NCI-H1694 (cell line): Measurements from ENCODE around the gene GTSF1L.

Experiments used
- DNase-seq: peaks from one replicate; lab custom pipeline; 2025; lab: John Stamatoyannopoulos, UW

Gene GTSF1L

DNA sequence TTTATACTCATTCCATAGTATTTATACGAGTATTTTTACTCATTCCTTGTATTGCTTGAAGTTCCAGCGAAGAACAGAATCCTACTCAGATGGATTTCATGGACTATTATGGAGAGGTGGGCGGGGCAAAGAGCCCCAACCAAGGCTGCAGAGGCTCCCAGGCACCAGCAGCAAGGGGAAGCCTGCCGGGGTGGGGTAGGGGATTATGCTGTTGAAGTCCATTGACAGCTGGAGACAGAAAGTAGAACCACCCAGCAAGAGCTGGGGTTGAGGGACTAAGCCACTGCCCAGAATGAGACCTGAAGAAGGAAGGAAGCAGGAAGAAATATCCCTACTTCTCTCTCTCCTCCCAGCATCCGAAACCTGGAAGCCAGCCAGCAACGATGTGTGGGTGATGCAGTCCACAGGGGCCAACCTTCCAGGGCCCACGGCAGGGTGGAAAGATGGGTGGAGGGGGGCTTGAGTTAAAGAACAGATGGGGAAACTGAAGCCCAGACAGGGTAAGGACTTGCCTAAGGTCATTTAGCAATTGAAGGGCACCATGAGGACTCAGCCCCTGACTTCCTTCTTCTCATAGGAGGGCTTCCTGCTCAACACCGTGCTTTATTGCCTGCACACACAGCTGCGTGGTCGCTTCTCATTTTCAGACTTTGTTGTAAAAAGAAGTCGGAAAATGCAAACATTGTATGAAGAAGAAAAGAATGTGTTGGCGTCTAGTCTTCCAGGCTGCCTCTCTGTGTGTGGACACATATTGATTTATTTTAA, 18.3 kb upstream of the GTSF1L start:
- DNase-seq = no peak

DNA sequence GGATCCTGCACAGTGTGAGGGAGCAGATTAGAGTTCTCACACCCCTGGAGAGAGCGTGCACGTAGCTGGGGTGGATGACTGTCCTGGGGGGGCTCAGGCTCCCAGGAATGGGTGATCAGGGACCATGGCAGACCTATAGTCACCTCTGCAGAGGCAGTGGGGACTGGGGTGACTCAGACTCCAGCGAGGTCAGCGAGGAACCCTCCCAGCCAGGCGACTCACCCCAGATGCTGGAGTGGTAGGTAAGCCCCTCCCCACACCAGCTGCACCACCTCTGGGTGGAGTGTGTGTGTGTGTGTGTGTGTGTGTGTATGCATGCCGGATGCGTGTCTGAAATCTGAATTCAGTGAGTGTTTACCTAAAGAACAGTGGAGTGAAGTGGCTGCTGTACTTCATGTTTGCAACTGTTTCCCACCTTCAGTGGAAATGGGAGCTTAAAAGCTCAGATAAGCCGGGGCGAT, 17.4 kb upstream of the GTSF1L start:
- DNase-seq = no peak

DNA sequence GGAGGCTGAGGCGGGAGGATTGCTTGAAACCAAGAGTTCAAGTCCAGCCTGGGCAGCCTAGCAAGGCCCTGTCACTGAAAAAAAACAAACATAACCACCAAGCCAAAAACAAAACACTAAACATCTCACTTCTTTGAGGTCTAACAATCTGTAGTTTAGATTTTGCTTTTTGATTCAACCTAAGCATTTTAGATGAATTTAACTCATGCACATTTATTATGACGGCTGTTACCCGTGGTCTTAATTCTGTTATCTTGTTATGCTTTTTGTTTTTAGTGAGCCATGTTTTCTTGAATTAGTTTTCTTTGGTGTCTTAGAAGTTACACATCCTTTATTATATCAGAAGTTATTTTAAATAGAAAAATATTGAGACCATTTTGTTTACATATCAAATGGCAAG, 13.8 kb upstream of the GTSF1L start:
- no peak for DNase-seq

DNA sequence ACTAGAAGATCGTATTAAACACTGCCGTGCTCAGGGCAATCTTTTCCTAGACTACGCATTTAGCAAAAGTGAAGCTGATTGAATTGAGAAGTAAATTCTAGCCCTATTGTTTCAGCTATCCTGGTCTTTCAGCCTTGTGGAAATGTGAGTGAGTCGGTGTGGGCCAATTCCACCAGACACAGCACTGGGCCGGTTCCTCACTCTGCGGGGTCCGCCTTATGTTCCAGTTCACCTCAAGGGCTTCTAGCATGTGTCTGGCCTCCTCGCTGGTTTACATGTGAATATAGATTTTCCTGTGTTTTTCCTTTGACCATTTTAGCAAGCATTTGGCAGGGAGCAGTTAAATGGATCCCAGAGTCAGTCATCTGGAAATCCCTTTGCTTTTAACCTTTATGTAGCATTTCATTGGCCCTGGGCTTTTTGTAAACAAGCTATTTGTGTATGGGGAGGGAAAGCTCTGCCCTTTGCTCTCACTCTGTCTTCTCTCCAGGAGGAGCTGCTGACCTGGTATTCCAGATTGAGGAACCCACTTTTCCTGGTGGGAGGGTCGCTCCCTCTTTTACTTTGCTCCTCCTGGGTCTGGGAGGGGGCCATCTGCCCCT, 12.4 kb upstream of the GTSF1L start:
- no peak for DNase-seq

DNA sequence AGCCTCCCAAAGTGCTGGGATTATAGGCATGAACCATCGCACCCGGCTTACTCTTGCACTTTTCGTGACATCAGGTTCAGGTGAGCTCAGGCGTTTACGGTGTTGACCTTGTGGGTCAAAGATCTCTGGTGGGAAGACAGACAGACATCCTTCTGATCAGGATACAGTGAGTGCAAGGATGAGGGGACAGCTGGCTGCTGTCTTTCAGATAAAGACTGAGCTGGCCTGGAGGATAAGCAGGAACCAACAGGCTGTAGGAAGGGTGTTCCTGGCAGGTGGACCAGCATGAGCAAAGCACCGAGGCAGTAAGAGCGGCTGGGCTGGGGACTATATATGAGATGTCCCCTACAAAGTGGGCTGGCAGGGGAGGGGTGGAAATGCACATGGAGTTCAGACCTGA, 11.1 kb upstream of the GTSF1L start:
- DNase-seq = no peak

DNA sequence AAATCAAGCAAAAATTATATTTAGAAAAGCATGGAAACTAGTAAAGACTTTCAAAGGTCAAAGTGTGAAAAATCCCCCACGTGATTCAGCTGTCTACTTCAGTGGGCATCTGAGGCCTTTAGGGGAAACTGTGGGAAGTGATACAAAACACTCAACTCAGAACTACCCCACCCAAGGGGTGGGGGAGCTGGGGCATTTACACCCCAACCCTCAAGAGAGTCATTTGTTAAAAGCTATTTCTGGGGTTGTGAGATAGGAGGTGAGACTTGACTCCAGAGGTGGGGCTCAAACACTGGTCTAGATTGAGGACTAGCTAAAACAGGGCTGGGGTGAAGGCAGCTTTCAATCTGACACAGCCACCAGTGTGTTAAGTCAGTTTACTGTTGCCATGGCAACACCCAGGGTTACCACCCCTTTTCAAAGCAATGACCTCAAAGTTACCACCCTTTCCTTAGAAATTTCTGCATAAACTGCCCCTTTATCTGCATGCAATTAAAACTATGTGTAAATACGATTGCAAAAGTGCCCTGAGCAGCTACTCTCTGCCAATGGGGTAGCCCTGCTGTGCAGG, 9.9 kb upstream of the GTSF1L start:
- no peak for DNase-seq

DNA sequence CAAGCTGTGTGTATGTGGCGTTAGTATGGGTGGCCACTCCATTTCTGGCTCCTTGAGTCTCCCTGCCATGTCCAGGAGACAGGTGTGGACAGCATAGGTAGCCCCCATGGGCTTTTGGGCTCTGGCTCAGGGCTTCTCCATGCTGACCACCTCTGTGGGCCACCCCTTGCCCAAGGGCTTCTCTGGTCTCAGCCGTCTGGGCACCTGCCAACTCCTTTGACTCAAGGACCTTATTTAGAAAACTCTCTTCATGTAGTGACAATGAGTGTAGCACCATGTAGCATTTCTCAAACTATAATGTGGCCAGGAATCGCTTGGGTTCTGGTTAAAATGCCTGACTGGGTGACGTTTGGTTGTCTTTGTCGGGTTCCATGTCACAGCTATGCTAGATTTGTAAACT, 5.1 kb upstream of the GTSF1L start:
- DNase-seq = no peak

DNA sequence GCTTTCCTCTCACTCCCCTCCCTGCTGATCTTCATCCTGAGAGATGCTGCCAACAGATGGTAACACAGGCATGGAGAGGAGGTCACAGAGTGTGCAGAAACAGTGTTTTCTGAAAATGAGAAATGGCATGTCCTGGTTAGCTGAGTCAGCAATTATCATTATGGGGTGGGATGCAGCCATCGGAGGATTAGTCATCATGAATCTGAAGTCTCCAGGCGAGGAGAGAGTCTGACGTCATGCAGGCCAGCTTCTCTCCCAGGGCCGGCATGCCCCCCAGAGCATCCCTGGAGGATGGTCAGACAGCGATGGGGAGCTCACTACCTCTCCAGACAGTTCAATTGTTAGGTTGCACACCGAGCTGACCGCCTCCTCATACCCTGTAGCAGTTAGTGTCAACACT, 4.7 kb upstream of the GTSF1L start:
- DNase-seq = no peak

DNA sequence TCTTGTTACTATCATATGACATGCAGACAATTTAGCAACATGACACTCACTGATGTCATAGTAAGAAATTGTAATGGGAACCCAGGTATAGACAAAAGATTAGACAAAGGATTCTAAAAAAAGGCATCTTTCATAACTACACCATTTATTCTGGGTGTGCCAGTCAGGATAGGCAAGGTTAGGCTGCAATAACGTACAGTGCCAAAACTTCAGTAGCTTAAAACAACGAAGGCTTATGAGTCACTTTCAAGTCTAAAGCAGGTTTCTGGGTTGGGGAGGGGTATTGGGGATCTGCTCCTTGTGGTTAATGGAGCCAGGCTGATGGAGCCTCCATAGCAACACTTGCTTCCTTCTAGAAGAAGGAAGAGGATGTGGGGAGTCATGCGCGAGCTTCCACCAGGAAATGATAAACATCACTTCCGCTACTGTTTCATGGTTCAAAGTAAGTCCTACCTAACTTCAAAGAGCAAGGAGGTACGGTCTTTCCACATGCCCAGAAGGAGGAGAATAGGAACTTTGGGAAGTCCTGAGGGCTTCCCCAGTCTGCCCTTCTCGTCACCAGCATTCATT, 2.0 kb upstream of the GTSF1L start:
- no peak for DNase-seq

DNA sequence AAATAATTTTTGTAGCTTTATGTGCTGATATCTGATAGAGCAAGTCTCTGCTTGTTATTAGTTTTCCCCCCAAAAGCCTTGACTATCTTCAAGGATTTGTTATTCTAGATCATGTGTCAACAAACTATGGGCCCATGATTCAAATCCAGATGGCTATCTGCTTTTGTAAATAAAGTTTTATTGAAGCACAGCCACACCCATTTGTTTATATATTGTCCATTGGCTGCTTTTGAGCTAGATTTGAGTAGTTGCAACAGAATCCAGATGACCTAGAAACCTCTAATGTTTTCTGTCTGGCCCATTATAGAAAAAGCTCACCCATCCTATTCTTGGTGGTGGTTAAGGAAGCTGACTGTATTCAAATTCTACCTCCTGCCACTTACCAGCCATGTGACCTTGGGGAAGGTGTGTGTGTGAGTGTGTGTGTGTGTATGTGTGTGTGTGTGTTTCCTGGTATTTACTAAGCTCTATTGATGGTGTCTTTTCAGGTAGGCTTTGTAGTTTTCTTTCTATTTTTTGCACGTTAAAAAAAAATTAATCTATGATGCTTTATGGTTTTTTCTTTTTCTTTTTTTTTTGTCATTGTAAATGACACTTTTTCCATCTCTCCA, 1.3 kb upstream of the GTSF1L start:
- no peak for DNase-seq

DNA sequence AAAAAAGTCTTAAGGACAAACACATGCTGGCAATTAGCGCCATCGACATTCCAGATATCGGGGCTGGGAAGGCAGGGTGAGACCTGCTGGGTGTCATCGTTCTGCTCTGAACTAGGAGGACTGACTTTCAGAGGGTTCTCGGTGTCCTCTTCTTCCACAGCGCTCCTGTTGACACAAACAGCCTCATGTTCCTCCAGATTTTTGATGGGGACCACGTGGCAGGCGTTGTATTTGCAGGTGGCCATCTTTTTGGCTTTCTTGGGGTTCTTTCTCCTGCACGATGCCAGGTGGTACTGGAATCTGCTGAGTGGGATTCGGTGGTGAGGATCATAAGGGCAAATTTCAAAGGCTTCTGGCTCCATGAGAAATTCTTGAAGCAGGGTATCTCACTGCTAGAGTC, 469 bp downstream of the GTSF1L start:
- no peak for DNase-seq

DNA sequence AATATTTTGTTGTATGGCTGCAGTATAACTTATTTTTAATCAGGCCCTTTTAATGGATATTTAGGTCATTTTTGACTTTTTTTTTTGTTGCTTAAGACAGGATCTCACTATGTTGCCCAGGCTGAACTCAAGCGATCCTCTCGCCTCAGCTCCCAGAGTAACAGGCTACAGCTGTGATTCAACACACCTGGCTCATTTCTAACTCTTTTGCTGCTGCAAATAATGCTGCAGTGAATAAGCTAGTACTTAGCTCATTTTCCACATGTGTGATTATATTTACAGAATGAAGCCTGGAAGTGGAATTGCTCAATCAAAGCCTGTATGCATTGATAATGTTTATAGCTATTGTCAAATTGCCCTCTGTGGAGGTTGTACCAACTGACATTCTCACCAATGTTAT, 1.1 kb downstream of the GTSF1L start:
- DNase-seq = no peak

DNA sequence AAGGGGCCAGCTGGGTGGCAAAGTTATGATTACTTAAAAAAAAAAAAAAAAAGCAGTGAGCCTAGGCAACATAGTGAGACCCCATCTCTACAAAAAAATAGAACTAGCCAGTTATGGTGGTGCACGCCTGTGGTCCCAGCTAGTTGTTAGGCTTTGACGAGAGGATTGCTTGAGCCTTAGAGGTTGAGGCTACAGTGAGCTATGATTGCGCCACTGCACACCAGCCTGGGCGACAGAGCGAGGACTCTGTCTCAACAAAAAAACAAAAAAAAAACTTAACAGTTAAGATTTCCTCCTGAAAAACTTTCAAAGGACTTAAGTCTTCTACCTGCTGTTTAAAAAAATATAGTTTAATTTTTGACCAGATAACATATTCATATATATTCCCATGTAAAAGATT, 2.4 kb downstream of the GTSF1L start:
- DNase-seq = no peak

DNA sequence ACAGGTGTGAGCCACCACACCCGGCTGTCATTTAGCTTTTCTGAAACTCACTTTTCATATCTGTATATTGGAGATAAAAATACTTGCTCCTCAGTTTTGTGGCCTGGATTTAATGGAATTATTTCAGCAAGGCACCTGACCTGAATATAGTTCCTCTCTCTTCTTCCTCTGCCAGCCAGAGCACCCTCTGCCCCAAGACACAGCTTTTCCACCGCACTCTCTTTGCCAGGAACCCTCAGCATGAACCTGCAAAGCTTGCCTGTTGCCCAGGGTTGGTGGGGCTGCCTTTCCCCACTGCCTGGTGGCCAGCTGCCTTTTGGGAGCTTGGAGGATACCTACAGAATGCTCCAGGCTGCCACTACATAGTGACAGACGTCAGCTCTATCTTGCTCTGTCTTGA, 3.1 kb downstream of the GTSF1L start:
- no peak for DNase-seq

DNA sequence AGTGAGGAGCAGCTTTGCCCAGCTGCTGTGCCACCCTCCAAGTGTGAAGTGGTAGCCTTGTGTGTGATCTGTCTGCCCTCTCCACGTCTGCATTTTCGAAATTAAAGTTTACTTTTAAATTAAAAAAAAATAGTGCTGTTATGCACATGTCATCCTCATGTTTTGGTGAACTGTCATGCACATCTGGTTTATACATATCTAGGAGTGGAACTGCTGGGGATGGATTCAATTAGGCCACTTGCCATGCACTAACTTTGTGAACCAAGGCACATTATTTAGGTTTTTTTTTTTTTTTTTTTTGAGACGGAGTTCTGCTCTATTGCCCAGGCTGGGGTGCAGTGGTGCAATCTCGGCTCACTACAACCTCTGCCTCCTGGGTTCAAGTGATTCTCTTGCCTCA, 3.6 kb downstream of the GTSF1L start:
- DNase-seq = no peak

DNA sequence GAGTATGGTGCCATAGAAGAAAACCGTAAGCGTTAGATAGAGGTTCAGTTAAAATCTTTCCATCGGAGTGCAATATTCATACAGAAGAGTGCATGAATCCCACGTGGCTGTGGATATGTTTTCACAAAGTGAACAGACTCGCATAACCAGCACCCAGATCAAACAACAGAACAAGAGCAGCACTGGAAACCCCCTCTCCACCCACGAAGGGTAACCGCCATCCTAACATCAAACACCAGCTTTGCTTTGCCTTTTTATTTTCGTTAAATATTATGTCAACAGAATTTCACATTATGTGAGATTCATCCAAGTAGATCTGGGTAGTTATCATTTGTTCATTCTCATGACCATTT, 4.7 kb downstream of the GTSF1L start:
- DNase-seq = no peak

DNA sequence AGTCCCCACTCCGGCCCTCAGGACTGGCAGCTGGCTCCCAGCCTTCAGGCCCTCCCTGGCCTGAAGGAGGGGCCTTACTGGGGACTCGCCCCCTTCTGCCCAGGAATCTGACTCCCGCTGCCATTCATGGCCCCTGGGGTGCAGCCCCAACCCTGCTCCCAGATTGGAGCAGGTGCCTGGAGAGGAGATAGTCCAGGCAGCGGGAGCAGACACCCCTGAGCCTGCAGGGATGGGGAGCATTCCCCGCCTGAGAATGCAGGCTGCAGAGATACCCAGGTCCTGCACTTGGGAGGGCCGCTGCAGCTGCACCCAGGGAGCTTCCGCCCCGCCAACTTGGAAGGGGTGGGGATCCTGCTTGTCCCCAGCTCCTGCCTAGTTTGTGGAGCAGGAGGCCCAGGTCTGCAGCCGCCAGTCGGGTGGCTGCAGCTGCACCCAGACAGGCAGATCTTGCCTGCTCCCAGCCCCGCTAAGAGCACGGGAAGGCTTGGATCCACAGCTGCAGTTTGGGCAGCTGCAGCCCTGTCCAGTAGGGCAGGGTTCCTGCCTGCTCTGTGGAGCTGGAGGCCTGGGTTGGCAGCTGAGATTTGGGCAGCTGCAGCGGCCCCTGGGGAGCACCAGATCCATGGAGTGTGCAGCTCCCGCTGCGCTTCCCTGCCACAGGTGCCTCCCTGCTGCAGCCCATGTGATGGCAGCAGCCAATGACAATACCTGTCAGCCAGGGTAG, 5.2 kb downstream of the GTSF1L start:
- DNase-seq = no peak

DNA sequence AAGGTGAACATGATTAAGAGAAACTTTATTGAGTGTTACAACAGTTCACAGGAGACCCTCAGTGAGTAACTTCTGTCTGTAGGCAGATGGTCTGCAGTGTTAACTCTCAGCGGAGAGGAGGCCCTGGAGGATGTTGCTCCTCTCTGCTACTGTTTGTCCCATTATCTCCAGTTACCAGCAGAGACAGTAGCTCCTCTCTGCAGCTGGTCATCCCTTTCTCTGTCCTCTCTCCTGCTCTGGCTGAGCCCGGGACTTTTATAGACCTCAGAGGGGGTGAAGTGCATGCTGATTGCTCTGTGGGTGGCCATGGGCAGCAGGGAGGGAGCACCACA, 5.7 kb downstream of the GTSF1L start:
- no peak for DNase-seq

DNA sequence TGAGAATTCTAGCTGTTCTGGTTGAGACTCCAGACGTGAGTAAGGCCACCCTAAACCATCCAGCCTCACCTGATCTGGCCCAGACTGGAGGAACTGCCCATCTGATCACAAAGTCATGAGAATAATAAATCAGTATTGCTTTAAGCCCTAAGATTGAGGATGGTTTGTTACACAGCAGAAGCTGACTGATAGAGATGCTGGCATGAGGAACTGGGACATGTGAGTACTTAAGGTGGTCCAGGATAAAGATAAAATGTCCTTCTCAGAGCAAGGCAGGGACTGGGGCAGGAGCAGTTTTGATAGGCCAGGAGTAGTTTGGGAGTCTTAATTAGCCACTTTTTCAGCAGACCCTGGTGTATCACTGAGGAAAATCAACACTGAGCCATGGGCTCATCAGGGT, 6.8 kb downstream of the GTSF1L start:
- DNase-seq = no peak

DNA sequence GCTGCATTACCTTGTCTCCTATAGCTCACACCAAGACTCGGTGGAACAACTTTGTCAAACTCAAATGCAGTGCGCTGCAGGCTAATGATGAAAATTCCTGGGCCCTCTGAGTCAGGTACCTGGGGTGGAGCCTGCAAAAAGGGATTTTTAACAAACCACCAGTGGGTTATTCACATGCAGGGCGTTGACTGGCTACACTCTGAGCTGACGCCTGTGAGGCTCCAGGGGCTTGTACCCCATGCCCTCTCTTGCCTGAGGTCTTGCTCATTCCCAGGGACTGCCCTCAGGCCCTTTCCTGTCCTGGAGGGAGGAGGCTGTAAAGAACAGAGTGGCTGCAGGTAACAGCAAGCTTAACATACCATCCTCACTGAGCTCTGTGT, 9.2 kb downstream of the GTSF1L start:
- DNase-seq = no peak

DNA sequence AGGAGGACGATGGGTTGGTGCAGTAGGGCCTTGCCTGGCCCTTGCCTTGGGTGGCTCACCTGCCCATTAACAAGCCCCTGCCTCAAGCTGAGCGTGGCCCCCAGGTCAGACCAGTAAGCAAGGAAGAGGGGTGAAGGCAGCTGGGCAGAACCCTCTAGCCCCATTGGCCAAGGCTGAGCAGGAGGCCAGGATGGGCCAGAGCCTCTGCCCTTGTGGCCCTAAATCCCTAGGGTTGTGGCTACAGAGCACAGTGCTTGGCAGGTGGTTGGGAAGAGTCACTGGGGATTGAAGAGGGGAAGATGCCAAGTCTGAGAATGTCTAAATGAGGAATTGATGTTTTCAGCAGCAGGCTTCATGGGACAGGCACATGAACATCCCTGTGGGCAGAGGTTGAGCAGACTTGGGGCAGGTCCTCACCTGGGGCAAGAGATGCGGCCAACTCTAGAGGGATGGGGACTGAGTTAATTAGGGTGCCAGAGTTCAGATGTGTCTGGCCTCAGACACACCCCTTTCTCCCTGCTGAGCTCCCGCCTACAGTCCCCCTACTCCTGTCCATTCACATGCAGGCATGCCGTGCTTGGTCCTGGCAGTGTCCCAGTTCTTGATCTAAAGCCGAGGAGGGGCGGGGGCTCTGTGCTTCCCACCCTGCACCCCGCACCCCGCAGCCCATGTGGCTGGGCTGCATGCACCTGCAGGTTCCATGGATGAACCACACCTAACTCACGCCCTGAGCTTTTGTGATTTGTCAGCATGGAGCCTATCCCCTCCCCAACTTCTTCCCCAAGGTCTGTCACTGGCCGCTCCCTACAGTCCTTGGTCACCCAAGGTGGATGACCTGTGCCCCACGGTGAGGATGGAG, 9.8 kb downstream of the GTSF1L start:
- no peak for DNase-seq

DNA sequence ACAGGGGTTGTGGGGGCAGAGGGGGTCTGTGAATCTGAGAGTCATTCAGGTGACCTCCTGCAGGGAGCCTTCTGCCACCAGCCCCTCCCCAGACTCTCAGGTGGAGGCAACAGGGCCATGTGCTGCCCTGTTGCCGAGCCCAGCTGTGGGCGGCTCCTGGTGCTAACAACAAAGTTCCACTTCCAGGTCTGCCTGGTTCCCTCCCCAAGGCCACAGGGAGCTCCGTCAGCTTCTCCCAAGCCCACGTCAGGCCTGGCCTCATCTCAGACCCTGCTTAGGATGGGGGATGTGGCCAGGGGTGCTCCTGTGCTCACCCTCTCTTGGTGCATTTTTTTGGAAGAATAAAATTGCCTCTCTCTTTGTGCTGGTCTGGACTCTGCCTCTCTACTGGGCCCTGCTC, 10.7 kb downstream of the GTSF1L start:
- DNase-seq = no peak
